ENCODE results near the gene RAMACL.

Gene RAMACL

GRCh38 chr6:166617359-166617758 is 30.9 kb upstream of the RAMACL start:
- no peak for DNase-seq

DNA sequence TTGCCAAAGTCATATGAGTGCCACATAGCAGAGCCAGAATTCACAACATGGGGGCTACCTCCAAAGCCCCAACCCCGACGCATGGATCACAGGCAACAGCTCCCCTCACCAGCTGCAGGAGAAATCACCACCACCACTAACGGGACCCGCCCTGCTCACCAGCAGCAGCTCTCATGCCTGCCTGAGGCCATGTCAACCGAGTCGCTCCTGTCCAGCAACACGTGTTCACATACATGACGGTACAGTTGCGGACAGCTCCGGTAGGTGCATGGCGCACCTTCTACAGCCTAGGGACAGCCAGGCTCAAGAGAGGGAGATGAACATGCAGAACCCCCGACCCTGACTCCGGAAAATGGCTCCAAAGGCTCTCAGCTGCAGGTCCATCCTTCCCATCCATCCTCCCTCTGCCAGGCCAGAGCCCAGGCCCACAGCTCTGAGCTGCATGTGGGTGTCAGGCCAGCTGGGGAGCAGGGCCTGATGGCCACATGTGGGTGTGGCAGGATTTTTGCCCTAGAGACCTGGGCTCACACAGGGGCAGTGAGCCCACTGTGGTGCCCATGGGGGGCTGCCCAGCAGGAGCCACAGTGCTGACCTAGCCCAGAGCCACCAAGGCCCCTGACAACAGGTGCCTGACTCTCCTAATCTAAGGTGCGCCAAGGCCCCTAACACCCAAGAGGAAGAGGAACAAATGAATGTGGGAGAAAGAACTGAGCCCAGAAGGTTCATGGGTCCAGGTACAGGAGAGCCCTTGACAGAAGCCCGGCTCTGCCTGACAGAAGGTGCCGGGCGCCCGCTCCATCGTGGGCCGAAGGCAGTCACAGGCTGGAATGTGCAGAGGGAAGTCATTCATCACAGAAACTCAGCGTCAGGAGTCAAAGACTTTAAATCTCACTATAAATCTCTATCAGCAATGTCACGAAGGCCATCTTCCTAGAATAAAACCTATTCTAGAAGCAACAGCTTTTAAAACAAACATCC is 30.1 kb upstream of the RAMACL start:
- no peak for DNase-seq

DNA sequence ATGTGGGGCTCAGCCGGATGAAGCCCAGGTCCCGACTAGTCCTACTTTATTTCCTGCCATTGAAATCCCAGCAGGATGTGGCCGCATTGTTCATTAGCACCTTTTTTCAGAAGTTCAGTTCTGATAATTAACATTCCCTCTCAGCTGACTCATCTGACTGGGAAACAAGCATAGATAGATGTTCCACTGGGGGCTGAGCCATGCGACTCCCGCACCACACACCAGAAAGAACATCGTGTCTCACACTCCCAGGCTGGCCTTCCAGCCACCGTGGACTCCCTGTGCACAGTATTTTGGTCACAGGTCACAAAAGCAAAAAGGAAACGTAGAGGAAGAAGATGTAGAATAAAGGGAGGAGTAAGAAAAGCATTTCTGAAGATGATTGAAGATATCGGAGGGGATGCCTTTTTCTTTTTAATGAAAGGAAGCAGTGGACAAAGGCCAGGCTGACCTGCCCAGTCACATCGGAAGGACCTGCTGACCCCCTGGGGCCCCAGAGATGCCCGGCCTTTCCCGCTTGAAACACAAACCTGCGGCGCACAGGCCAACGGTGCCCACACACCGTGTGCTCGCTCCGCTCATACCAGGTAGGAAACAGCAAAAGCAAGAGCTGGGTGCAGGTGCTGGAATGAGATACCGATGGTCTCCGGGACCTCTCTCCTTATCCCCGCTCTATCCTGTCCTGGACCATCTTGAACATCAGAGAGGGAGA is 28.7 kb upstream of the RAMACL start:
- peak; percentile 19 for DNase-seq

- no peak for DNase-seq
These were observed 28.1 kb upstream of the RAMACL start for GRCh38 chr6:166614589-166614988.

GRCh38 chr6:166614171-166614583 is 27.7 kb upstream of the RAMACL start:
- no peak for DNase-seq

- DNase-seq = no peak
These were observed 26.5 kb upstream of the RAMACL start for GRCh38 chr6:166613027-166613426.

GRCh38 chr6:166612471-166612881 is 26.0 kb upstream of the RAMACL start:
- no peak for DNase-seq

- DNase-seq = no peak
These were observed 25.2 kb upstream of the RAMACL start for GRCh38 chr6:166611631-166612030.

DNA sequence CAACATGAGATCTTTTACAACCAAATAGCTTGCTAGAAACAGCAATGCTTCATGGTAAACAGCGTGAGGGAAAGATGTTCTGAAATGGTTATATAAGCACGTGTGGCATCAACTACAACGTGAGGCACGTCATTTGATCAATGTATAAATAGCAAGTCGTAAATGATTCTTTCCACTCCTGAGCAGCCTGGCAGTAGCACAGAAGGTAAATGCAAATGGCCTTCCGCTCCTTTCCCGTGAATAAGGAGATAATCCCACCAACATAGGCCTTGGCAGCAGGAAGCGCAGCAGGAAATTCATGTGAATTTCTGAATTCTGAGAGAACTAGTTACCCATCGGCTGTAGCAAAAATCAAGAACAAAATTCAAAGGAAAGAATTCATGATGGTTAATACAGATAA is 23.6 kb upstream of the RAMACL start:
- DNase-seq = no peak

DNA sequence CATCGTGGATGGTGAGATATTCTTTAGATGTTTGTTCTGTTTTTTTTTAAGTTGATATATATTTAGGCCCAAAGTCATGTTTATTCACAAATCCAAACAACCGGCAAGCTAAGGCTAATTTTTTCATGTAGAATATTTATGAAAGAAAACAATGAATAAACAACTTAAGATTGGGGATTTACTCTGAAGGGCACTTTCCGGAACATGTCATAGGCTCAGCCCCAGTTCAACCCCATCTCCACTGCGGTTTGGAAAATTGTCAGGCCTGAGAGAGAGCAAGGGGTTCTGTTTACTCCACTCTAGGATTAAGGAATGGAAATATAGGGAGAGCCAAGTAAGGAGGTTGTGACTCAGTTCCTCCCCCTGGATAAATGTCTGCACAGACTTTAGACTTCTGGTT is 22.3 kb upstream of the RAMACL start:
- DNase-seq = no peak

DNA sequence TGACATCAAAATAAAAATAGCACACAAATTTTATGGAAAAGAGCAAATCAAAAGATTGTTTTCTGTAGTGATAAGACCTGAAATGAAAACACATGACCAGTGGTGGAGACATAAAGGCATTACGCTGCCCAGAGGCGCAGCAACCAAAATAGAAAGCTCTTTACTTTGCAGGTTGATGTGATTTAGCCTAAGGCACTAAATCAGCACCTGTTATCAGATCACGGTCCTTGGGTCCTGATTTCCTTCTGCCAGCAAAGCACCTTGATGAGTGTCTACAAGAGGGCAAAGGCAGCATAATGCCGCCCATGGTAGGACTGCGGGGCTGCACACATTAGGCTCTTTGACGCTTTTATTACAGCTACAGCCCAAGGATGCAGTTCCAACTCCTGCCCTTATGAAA is 19.3 kb upstream of the RAMACL start:
- no peak for DNase-seq

GRCh38 chr6:166604911-166605310 is 18.4 kb upstream of the RAMACL start:
- DNase-seq = no peak

DNA sequence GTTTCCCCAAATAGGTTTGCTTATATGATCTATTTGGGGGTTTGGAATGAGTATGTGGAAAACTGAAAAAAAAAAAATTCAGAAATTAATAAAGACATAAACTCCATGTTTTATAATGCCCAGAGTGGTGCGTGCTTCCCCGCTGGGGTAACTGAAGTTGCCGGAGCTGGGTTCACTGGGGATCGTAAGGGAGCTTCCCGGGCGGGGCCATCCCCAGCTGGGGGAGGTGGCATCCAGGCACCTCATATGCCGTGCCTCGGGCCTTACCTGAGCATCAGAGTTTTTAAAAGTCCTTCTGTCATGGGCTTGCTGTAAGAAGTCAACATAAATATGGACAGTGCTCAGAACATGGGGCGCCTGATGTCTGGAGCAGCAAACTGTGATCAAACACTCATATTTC is 17.9 kb upstream of the RAMACL start:
- no peak for DNase-seq

GRCh38 chr6:166603043-166603690 is 16.7 kb upstream of the RAMACL start:
- no peak for DNase-seq

DNA sequence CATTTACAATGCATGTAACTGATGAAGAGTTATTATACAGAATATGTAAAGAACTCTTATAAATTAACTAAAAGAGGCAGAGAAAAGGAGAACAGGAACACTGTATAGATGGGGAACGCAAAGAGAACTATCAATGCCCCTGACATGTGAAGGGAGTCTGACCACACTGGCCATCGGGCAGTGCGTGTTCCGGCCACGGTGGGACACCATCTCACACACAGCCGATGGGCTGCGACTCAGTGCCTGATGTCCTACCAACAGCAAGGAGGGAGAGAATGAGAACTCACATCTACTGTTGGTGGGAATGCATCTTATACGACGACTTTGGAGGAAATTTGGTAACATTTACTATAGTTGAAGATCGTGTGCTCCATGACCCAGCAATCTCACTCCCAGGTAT is 15.5 kb upstream of the RAMACL start:
- DNase-seq = no peak

DNA sequence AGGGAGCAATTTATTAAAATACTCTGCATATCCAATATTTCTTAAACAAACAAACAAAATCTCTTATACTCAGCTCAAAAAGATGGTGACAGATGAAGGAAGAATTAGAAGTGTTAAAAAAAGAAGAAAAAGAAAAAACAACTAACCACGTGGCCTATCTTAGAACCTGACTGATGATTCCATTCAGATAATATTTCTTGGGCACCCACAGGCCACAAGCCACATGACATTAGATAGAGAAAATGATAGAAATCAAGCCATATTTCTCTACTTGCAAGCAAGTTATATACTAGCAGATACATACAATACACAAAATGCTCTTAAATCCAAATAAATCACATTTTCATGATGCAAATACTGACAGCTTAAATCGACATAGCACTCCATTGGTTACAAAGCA is 14.5 kb upstream of the RAMACL start:
- DNase-seq = peak; percentile 53

DNA sequence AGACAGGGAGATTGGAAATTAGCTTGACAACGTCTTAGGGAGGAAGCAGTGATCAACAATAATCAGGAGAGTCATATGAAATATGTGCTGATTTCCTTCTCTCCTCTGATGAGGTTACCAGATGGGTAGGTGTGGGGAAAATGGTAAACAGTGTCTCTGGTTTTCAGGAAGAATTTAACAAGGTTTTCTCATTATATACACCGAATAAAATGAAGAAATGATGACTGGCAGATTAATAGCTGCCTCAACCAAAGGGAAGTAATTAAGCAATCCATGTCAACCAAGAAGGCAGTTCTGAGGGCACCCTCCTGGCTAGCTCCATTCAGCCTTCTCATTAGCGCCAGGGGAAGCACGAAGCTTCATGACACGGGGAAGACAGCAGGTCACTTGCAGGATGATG is 12.7 kb upstream of the RAMACL start:
- no peak for DNase-seq

GRCh38 chr6:166598441-166599138 is 12.1 kb upstream of the RAMACL start:
- peak; percentile 96 for DNase-seq

DNA sequence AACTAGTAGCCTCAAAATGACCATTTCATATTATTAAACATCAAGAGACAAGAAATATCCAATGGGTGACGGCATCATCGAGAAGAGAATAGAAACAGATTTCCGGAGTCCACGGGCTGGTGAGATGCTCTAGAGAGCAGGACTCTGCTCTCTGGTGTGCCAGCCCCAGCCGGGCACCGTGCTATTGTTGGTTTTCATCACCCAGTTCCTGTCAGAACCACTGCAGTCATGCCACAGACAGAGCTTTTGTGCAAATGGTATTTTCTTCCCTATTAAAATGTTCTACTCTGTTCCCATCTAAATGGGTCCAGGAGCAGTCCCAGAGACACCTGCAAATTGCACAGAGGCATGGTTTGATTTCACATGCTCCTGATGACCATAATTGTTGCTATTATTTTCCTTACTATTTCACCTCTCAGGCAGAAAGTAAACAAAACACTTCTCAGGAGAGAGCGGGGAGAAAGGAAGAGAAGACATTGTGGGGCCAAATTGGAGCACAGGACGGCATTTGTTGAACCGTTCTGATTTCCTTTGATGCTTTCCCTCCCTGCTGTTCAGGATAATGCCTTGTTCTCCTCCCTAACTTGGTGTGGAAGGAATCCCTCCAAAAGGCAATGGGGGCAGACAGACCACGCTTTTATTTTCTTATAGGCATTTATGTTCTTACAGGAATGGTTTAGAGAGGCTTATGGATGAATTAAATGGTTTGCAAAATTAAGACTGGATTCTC is 11.4 kb upstream of the RAMACL start:
- no peak for DNase-seq

- DNase-seq = no peak
These were observed 10.5 kb upstream of the RAMACL start for GRCh38 chr6:166596776-166597507.

GRCh38 chr6:166595949-166596348 is 9.5 kb upstream of the RAMACL start:
- no peak for DNase-seq

Measured in EL (cell line).